LHCN-M2 (cell line): ENCODE data around the gene MUC6. TPM values are rescaled to one million over a fixed set of nuclear protein-coding genes. Genes with fewer than 3 reads are reported as not detected.

Source experiments
- DNase-seq: peaks from one replicate; pipeline ENCODE4 v3.0.0-alpha.2; 2012; ENCODE audit warnings: low read depth
- total RNA-seq: library from RNA; depleted of rRNA; stranded (reverse); fragments of >200 nt; gene quantifications from 2 replicates; pipeline ENCODE4 v1.2.3, GENCODE V29; 2014; rRNA removed

Gene MUC6
- total RNA-seq, 1 experiment from 2014 or later: not detected

DNA sequence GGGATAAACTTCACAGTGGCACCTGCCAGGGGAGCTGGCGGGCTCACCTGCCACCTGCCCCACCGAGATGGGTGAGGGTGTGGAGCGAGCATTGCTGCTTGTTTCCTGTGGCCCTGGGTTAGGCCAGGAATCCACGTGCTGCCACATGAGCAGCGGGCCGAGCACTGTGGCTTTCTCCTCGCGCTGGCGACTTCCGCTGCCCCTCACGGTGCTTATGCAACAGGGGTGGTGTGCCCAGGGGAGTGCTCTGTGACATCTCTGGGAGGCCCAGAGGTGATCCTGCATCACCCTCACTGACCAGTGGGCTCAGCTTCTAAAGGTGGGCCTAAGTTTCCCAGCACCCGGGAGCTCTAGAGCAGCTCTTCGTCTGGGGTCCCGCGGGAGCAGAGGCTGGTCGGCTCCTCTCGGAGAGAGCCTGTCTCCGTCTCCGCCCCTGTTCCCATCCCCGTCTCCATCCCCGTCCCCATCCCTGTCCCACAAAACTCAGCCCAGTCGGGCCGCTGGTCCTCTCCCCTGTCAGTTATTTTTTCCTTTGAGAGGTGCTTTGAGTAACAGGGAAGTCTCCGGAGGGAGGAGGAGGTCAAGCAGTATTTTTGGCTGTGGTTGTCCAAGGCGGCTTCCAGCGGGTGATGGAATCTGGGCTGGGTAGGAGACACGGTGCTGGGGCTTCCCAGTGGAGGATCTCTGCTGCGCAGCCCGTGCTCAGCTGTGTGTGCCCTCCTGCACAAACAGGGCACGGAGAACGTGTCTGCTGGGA, 68.3 kb downstream of the MUC6 start:
- DNase-seq: no peak

- DNase-seq: no peak
These were observed 71.2 kb downstream of the MUC6 start for GRCh38 chr11:965206-965775.

DNA sequence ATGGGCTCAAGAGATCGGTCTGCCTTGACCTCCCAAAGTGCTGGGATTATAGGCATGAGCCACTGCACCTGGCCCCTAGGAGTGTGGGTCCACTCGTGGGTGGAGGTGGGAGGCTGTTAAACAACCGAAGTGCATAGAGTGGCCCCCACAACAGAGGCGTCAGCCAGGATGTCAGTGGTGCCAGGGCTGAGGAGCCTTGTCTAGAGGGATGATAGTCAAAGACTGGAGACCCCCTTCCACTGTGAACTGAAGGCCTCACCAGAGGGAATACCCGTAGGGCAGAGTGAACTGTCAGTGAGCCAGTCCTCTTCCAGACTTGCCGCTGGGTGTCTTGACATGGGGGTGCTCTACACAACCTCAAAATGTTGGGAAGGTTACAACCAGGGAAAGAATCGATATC, 72.7 kb downstream of the MUC6 start:
- DNase-seq: no peak

Other genes with a start within 250 kb of the MUC6 start
- 2.4 and 3.5 TPM in 2 replicates for gene CEND1, start 246.6 kb downstream of the MUC6 start, total RNA-seq
- 18.5 and 19.9 TPM in 2 replicates for gene SLC25A22, start 238.4 kb downstream of the MUC6 start, total RNA-seq
- gene PIDD1, start 231.5 kb downstream of the MUC6 start, total RNA-seq: 13.0 and 15.3 TPM in 2 replicates
- gene RPLP2, start 226.8 kb downstream of the MUC6 start, total RNA-seq: 416 and 495 TPM in 2 replicates
- gene PNPLA2, start 217.8 kb downstream of the MUC6 start, total RNA-seq: 43.7 and 45.4 TPM in 2 replicates
- gene CRACR2B, start 208.8 kb downstream of the MUC6 start, total RNA-seq: 0.40 and 1.3 TPM in 2 replicates
- gene CD151, start 203.8 kb downstream of the MUC6 start, total RNA-seq: 840 and 1,028 TPM in 2 replicates
- 91.8 and 146 TPM in 2 replicates for gene POLR2L, start 194.2 kb downstream of the MUC6 start, total RNA-seq
- 199 and 210 TPM in 2 replicates for gene TSPAN4, start 193.9 kb downstream of the MUC6 start, total RNA-seq
- gene CHID1, start 125.9 kb downstream of the MUC6 start, total RNA-seq: 52.2 and 58.5 TPM in 2 replicates
- gene AP2A2, start 110.8 kb downstream of the MUC6 start, total RNA-seq: 39.0 and 40.3 TPM in 2 replicates
- not detected in 2 replicates for gene MUC2, start 38.2 kb upstream of the MUC6 start, total RNA-seq
- gene MUC5AC, start 121.2 kb upstream of the MUC6 start, total RNA-seq: not detected in 2 replicates
- not detected in 2 replicates for gene MUC5B, start 186.3 kb upstream of the MUC6 start, total RNA-seq